Activated T-helper 1 cell treated with anti-CD3 and anti-CD28 coated beads, Interleukin-2, amount 50 U/mL, for 16 hours (primary cell): Measurements from ENCODE around the gene PPP4R3A.
"Not testable (repeated sequence)": the region's sequence is repeated elsewhere in the genome, so short reads cannot be mapped to it uniquely, and the experiment has no call there.

Experiments
- DNase-seq, 2 donors: peaks; one replicate each; pipeline ENCODE4 v3.0.0-alpha.2; 2020; ENCODE audit warnings: low read depth in 1 of 2, low spot score in 1 of 2

PPP4R3A gene

GRCh38 chr14:91506226-91506625 is 3.9 kb downstream of the PPP4R3A start:
- DNase-seq, result no peak

- no peak for DNase-seq
Measured at GRCh38 chr14:91503000-91503504, 7.1 kb downstream of the PPP4R3A start.

GRCh38 chr14:91501951-91502930 is 7.9 kb downstream of the PPP4R3A start:
- DNase-seq, result no peak

GRCh38 chr14:91501348-91501747 is 8.8 kb downstream of the PPP4R3A start:
- DNase-seq, result no peak

GRCh38 chr14:91496790-91497189 is 13.3 kb downstream of the PPP4R3A start:
- no peak for DNase-seq

GRCh38 chr14:91494392-91495065 is 15.6 kb downstream of the PPP4R3A start:
- not testable (repeated sequence) for DNase-seq

- DNase-seq, result no peak
Measured at GRCh38 chr14:91493169-91493568, 16.9 kb downstream of the PPP4R3A start.

GRCh38 chr14:91484744-91485143 is 25.4 kb downstream of the PPP4R3A start:
- no peak for DNase-seq

- DNase-seq, result no peak
Measured at GRCh38 chr14:91484186-91484585, 25.9 kb downstream of the PPP4R3A start.

GRCh38 chr14:91482263-91483013 is 27.7 kb downstream of the PPP4R3A start:
- no peak for DNase-seq

GRCh38 chr14:91477388-91477787 is 32.7 kb downstream of the PPP4R3A start:
- no peak for DNase-seq

- DNase-seq, result no peak
Measured at GRCh38 chr14:91473046-91473445, 37.1 kb downstream of the PPP4R3A start.

GRCh38 chr14:91470216-91470615 is 39.9 kb downstream of the PPP4R3A start:
- DNase-seq, result no peak

- no peak for DNase-seq
Measured at GRCh38 chr14:91466192-91466591, 43.9 kb downstream of the PPP4R3A start.

- no peak for DNase-seq
Measured at GRCh38 chr14:91464615-91465205, 45.4 kb downstream of the PPP4R3A start.

GRCh38 chr14:91458612-91459011 is 51.5 kb downstream of the PPP4R3A start:
- DNase-seq, result no peak

- DNase-seq, result no peak
Measured at GRCh38 chr14:91456283-91456682, 53.8 kb downstream of the PPP4R3A start.

GRCh38 chr14:91454580-91454979 is 55.5 kb downstream of the PPP4R3A start:
- DNase-seq, result no peak

GRCh38 chr14:91454155-91454554 is 56.0 kb downstream of the PPP4R3A start:
- no peak for DNase-seq

- DNase-seq, result no peak
Measured at GRCh38 chr14:91453744-91454143, 56.4 kb downstream of the PPP4R3A start.
